HEK293 (cell line): Measurements from ENCODE around the gene CPO.

Experiments
- CTCF ChIA-PET: fragments of 350-600 bp; formaldehyde crosslinking; extraction: SDS; loops from one replicate; lab custom pipeline; 2021; ENCODE audit warnings: antibody characterized with exemption; lab: Yijun Ruan, JAX
- POLR2A ChIA-PET: fragments of 300-600 bp; formaldehyde crosslinking; extraction: SDS; loops from one replicate; lab custom pipeline; 2020; ENCODE audit warnings: antibody characterized with exemption, inconsistent platforms; lab: Yijun Ruan, JAX
- H3K27ac ChIP-seq: fragments of 200-500 bp; sonication (Bioruptor generic); 2 replicates; pipeline ENCODE4 v1.5.1; 2014; ENCODE audit warnings: low read depth, low read length, control low read depth, inconsistent platforms; ENCODE audit errors: extremely low read depth
- H3K36me3 ChIP-seq, 2 experiments: fragments of 200-500 bp in 1 of 2; sonication (Bioruptor generic) in 1 of 2; 1 replicate in 1 of 2; 2 replicates in 1 of 2; pipeline ENCODE4 v1.5.1; 2014 to 2017; ENCODE audit warnings: inconsistent platforms in 2 of 2, low read length in 2 of 2; ENCODE audit not compliant: control insufficient read depth in 2 of 2, insufficient read depth in 1 of 2
- H3K4me1 ChIP-seq: fragments of 200-500 bp; sonication (Bioruptor generic); 2 replicates; pipeline ENCODE4 v1.5.1; 2014; ENCODE audit warnings: mild to moderate bottlenecking, low read length, inconsistent platforms; ENCODE audit not compliant: control insufficient read depth, insufficient read depth
- H3K4me3 ChIP-seq: 2 replicates; pipeline ENCODE4 v1.5.1; 2011; ENCODE audit warnings: low read depth, mild to moderate bottlenecking, control low read depth, low read length, moderate library complexity
- H3K9me3 ChIP-seq: fragments of 200-500 bp; sonication (Bioruptor generic); 2 replicates; pipeline ENCODE4 v1.5.1; 2014; ENCODE audit warnings: low read depth, low read length, inconsistent platforms; ENCODE audit not compliant: control insufficient read depth, insufficient read depth
- GLI2 ChIP-seq: fragments of 450-650 bp; formaldehyde crosslinking; IDR thresholded peaks from 2 replicates; pipeline ENCODE4; 2017; ENCODE audit warnings: missing biosample characterization, missing genetic modification characterization, low read depth, borderline replicate concordance
- PRDM1 ChIP-seq: fragments of 450-650 bp; formaldehyde crosslinking; IDR thresholded peaks from 2 replicates; pipeline ENCODE4; 2016; ENCODE audit warnings: missing biosample characterization, missing genetic modification characterization
- ZBTB21 ChIP-seq: fragments of 450-650 bp; formaldehyde crosslinking; IDR thresholded peaks from 2 replicates; pipeline ENCODE4 v1.5.1; 2017; ENCODE audit warnings: missing biosample characterization, missing genetic modification characterization
- ZBTB48 ChIP-seq: fragments of 450-650 bp; formaldehyde crosslinking; IDR thresholded peaks from 2 replicates; pipeline ENCODE4 v1.5.1; 2016; ENCODE audit warnings: missing biosample characterization, missing genetic modification characterization
- ZFHX2 ChIP-seq: fragments of 450-650 bp; formaldehyde crosslinking; conservative IDR thresholded peaks from 2 replicates; pipeline ENCODE4 v1.5.1; 2016; ENCODE audit warnings: missing biosample characterization, missing genetic modification characterization
- ZNF174 ChIP-seq: fragments of 450-650 bp; formaldehyde crosslinking; IDR thresholded peaks from 2 replicates; pipeline ENCODE4 v1.5.0; 2017; ENCODE audit warnings: missing biosample characterization, mild to moderate bottlenecking, missing genetic modification characterization
- ZNF175 ChIP-seq: fragments of 450-650 bp; formaldehyde crosslinking; IDR thresholded peaks from 2 replicates; pipeline ENCODE4 v1.5.1; 2016; ENCODE audit warnings: missing biosample characterization, missing genetic modification characterization
- ZNF19 ChIP-seq: fragments of 450-650 bp; formaldehyde crosslinking; IDR thresholded peaks from 2 replicates; pipeline ENCODE4; 2016; ENCODE audit warnings: missing biosample characterization, missing genetic modification characterization, low read depth
- ZNF302 ChIP-seq: fragments of 450-650 bp; formaldehyde crosslinking; IDR thresholded peaks from 2 replicates; pipeline ENCODE4 v1.5.1; 2016; ENCODE audit warnings: missing biosample characterization, missing genetic modification characterization, low read depth
- ZNF48 ChIP-seq: fragments of 450-650 bp; formaldehyde crosslinking; IDR thresholded peaks from 2 replicates; pipeline ENCODE4 v1.5.1; 2016; ENCODE audit warnings: missing biosample characterization, missing genetic modification characterization
- ZNF530 ChIP-seq: fragments of 450-650 bp; formaldehyde crosslinking; IDR thresholded peaks from 2 replicates; pipeline ENCODE4 v1.5.1; 2016; ENCODE audit warnings: low read depth, missing biosample characterization, missing genetic modification characterization
- ZNF549 ChIP-seq: fragments of 450-650 bp; IDR thresholded peaks from 2 replicates; pipeline ENCODE4 v1.5.1; 2018; ENCODE audit warnings: missing biosample characterization, missing genetic modification characterization, mild to moderate bottlenecking, inconsistent platforms, moderate library complexity
- ZNF624 ChIP-seq: fragments of 450-650 bp; formaldehyde crosslinking; IDR thresholded peaks from 2 replicates; pipeline ENCODE4 v1.5.1; 2017; ENCODE audit warnings: missing biosample characterization, missing genetic modification characterization
- ZNF658 ChIP-seq: fragments of 450-650 bp; formaldehyde crosslinking; IDR thresholded peaks from 2 replicates; pipeline ENCODE4; 2016; ENCODE audit warnings: missing biosample characterization, missing genetic modification characterization
- ZXDB ChIP-seq: fragments of 450-650 bp; formaldehyde crosslinking; IDR thresholded peaks from 2 replicates; pipeline ENCODE4 v1.5.1; 2016; ENCODE audit warnings: missing biosample characterization, missing genetic modification characterization
- TF ChIP-seq, protein P1 (sequence below): fragments of 450-650 bp; formaldehyde crosslinking; IDR thresholded peaks from 2 replicates; pipeline ENCODE4 v1.5.1; 2017; ENCODE audit warnings: missing biosample characterization, mild to moderate bottlenecking, missing genetic modification characterization, moderate library complexity
- TF ChIP-seq, protein P2 (sequence below): IDR thresholded peaks from 2 replicates; pipeline ENCODE4 v1.6.1; 2011; ENCODE audit warnings: mild to moderate bottlenecking, low read depth, low read length, borderline replicate concordance
- TF ChIP-seq, protein P3 (sequence below): fragments of 450-650 bp; formaldehyde crosslinking; IDR thresholded peaks from 2 replicates; pipeline ENCODE4 v1.5.1; 2016; ENCODE audit warnings: missing biosample characterization, missing genetic modification characterization

Gene CPO

DNA sequence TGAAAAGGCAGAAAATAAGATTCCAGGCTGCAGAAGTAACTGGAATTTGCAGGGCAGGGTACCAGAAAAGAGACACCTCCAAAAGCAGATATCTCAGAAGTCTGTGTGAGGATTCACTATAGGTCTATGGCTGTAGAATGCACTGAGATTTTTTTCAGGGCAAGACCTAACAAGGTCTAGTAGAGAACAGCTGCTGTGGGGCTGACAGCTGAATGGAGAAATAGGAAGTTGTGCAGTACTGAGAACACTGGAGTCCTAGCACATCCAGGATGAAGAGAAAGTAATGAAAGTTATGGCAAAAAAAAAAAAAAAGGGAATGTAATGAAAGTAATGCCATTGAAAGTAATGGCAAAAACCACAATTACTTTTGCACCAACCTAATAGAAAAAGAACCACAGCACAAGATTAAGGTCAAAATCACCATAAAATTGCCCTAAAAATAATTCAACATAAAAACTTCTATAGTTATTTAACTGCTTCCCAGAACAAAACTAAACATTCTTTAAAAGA lies 57.3 kb downstream of the CPO start:
- Histone ChIP-seq H3K4me3 (no peak overlapping the region), H3K27ac (no peak overlapping the region), H3K36me3 (no peaks in the 10 kb centered on the region), H3K9me3 (no peaks in the 10 kb centered on the region), H3K4me1 (no peaks in the 10 kb centered on the region)
- TF ChIP-seq PRDM1 (tag by site-specific recombination) (peak; percentile 92), ZNF48 (tag by site-specific recombination) (no peak), ZNF174 (no peak), ZXDB (no peak), ZNF19 (tag by site-specific recombination) (no peak)
- TF ChIP-seq, protein P1, sequence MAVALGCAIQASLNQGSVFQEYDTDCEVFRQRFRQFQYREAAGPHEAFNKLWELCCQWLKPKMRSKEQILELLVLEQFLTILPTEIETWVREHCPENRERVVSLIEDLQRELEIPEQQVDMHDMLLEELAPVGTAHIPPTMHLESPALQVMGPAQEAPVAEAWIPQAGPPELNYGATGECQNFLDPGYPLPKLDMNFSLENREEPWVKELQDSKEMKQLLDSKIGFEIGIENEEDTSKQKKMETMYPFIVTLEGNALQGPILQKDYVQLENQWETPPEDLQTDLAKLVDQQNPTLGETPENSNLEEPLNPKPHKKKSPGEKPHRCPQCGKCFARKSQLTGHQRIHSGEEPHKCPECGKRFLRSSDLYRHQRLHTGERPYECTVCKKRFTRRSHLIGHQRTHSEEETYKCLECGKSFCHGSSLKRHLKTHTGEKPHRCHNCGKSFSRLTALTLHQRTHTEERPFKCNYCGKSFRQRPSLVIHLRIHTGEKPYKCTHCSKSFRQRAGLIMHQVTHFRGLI, result no peak
- TF ChIP-seq, protein P2, sequence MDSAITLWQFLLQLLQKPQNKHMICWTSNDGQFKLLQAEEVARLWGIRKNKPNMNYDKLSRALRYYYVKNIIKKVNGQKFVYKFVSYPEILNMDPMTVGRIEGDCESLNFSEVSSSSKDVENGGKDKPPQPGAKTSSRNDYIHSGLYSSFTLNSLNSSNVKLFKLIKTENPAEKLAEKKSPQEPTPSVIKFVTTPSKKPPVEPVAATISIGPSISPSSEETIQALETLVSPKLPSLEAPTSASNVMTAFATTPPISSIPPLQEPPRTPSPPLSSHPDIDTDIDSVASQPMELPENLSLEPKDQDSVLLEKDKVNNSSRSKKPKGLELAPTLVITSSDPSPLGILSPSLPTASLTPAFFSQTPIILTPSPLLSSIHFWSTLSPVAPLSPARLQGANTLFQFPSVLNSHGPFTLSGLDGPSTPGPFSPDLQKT, result no peak
- ChIA-PET CTCF (interaction anchor here (0.6 kb wide), 1 partner anchor 64 kb away, joined by 4 read pairs; no protein-coding TSS in a partner anchor), POLR2A (no interaction called here)

DNA sequence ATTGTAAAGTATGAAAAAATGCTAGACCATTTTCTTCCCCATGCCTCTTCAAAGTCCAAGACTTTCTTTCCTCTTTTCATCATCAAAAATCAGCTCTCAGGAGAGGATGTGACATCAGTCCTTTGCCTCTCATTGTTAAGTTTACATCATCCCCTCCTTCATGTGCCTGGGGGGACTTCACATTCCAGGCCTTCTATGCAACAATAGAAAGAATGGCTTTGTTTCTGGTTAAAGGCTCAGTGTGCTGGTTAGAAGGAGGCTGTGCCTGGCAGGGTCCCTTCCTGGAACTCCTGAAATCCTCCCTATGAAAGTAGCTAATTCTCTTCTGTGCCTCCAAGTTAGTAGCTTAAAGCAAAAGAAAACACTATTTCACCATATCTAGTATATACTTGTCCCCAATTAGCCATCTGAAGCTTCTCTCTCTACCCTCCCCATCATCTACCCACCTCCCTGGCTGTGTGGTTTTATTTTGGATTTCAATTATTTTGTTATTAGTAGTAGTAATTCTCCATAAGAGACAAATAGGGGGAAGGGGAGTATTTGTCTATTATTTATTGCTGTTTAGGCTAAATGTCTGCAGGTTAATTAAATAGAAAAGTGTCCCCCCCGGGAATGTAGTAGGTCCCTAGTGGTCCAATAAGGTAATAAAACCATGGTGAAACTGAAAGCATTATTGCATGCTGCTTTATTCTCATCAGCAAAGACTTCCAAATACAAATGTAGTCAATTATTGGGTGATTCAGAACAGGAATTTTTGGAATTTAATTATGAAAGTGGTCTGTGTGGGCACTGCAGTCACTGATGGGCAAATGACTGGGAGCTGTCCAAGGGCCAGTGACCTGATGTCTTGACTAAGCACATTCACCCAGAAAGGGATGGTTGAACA lies 69.0 kb downstream of the CPO start:
- CTCF ChIA-PET, result interaction anchor here (0.5 to 0.9 kb wide), 2 partner anchors 23 to 1364 kb away, joined by 3 read pairs; no protein-coding TSS in a partner anchor
- POLR2A ChIA-PET, result no interaction called here
- Histone ChIP-seq H3K27ac (no peak overlapping the region), H3K4me3 (no peak overlapping the region), H3K9me3 (no peaks in the 10 kb centered on the region), H3K36me3 (no peaks in the 10 kb centered on the region), H3K4me1 (no peaks in the 10 kb centered on the region)
- no peak for TF ChIP-seq ZNF658 (tag by site-specific recombination)
- TF ChIP-seq, protein P3, sequence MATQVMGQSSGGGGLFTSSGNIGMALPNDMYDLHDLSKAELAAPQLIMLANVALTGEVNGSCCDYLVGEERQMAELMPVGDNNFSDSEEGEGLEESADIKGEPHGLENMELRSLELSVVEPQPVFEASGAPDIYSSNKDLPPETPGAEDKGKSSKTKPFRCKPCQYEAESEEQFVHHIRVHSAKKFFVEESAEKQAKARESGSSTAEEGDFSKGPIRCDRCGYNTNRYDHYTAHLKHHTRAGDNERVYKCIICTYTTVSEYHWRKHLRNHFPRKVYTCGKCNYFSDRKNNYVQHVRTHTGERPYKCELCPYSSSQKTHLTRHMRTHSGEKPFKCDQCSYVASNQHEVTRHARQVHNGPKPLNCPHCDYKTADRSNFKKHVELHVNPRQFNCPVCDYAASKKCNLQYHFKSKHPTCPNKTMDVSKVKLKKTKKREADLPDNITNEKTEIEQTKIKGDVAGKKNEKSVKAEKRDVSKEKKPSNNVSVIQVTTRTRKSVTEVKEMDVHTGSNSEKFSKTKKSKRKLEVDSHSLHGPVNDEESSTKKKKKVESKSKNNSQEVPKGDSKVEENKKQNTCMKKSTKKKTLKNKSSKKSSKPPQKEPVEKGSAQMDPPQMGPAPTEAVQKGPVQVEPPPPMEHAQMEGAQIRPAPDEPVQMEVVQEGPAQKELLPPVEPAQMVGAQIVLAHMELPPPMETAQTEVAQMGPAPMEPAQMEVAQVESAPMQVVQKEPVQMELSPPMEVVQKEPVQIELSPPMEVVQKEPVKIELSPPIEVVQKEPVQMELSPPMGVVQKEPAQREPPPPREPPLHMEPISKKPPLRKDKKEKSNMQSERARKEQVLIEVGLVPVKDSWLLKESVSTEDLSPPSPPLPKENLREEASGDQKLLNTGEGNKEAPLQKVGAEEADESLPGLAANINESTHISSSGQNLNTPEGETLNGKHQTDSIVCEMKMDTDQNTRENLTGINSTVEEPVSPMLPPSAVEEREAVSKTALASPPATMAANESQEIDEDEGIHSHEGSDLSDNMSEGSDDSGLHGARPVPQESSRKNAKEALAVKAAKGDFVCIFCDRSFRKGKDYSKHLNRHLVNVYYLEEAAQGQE (tag by site-specific recombination), result 0 out of 2 replicates have a peak, but pooled peaks have one; percentile 43
- TF ChIP-seq ZBTB21 (tag by site-specific recombination), result peak; percentile 43

DNA sequence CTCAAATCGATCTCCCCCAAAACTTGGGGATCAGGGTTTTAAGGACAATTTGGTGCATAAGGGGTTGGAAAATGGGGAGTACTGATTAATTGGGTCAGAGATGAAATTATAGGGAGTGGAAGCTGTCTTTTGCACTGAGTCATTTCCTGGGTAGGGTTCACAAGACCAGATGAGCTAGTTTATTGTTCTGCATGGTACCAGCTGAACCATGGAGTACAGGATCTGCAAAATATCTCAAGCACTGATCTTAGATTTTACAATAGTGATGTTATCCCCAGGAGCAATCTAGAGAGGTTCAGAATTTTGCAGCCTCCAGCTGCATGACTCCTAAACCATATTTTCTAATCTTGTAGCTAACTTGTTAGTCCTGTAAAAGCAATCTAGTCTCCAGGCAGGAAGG lies 73.1 kb downstream of the CPO start:
- Histone ChIP-seq H3K9me3 (no peaks in the 10 kb centered on the region), H3K36me3 (no peaks in the 10 kb centered on the region), H3K4me1 (no peaks in the 10 kb centered on the region), H3K27ac (no peak overlapping the region), H3K4me3 (no peak overlapping the region)
- CTCF ChIA-PET, result no interaction called here
- POLR2A ChIA-PET, result no interaction called here
- TF ChIP-seq ZNF624 (tag by site-specific recombination) (no peak), ZBTB48 (tag by site-specific recombination) (no peak), ZNF175 (tag by site-specific recombination) (no peak), ZFHX2 (tag by site-specific recombination) (no peak), ZNF530 (tag by site-specific recombination) (no peak), ZNF302 (no peak), GLI2 (tag by site-specific recombination) (no peak), ZNF549 (tag by site-specific recombination) (no peak)
